ENCODE data around the gene GPR176. TPM values are rescaled to one million over a fixed set of nuclear protein-coding genes. Genes with fewer than 3 reads are reported as not detected.
A peak's percentile ranks its signal among the peaks of the same experiment; 100 is the strongest.
"Not testable (repeated sequence)": the region's sequence is repeated elsewhere in the genome, so short reads cannot be mapped to it uniquely, and the experiment has no call there.

Gene GPR176
- total RNA-seq, 1 donor = 120 TPM

DNA sequence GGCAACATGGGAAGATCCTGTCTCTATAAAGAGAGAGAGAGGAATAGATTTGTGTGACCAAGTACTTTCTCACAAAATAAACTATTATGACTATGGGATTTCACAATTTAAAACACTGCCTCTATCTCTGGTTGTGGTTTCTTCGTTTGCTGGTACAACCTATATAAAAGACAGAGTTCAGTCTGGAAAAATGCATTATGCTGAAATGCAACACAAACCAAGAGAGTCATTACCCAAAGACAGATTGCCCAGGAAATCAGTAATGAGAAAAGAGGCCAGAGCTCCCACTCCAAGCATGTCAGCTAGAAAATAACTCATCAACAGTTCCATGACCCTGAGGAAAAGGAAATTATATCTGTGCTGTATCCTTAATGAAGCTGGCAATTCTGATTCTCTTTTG is 23.2 kb downstream of the GPR176 start:
- H3K4me3 ChIP-seq (ENCODE audit: low read depth, low read length) = no peak overlapping the region
- TF ChIP-seq, protein P1, sequence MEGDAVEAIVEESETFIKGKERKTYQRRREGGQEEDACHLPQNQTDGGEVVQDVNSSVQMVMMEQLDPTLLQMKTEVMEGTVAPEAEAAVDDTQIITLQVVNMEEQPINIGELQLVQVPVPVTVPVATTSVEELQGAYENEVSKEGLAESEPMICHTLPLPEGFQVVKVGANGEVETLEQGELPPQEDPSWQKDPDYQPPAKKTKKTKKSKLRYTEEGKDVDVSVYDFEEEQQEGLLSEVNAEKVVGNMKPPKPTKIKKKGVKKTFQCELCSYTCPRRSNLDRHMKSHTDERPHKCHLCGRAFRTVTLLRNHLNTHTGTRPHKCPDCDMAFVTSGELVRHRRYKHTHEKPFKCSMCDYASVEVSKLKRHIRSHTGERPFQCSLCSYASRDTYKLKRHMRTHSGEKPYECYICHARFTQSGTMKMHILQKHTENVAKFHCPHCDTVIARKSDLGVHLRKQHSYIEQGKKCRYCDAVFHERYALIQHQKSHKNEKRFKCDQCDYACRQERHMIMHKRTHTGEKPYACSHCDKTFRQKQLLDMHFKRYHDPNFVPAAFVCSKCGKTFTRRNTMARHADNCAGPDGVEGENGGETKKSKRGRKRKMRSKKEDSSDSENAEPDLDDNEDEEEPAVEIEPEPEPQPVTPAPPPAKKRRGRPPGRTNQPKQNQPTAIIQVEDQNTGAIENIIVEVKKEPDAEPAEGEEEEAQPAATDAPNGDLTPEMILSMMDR (IDR thresholded peaks at IDR 0.05; ENCODE audit: insufficient read depth, low read depth, low read length) = no peak
- peak; percentile 92 for DNase-seq (ENCODE audit: low read depth)

DNA sequence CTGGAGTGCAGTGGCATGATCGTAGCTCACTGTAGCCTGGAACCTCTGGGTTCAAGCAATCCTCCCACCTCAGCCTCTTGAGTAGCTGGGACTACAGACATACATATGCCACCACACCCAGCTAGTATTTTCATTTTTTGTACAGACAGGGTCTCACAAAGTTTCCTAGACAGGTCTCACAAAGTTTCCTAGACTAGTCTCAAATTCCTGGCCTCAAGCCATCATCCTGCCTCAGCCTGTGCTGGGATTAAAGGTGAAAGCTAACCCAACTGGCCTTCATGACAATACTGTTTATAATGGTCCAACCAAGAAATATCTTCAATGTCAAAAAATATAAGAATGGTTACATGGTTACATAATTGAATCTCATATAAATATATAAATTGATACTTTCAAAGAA is 24.0 kb downstream of the GPR176 start:
- TF ChIP-seq, protein P1 (IDR thresholded peaks at IDR 0.05; ENCODE audit: insufficient read depth, low read depth, low read length) = no peak
- peak; percentile 57 for DNase-seq (ENCODE audit: low read depth)
- no peak overlapping the region for H3K4me3 ChIP-seq (ENCODE audit: low read depth, low read length)

DNA sequence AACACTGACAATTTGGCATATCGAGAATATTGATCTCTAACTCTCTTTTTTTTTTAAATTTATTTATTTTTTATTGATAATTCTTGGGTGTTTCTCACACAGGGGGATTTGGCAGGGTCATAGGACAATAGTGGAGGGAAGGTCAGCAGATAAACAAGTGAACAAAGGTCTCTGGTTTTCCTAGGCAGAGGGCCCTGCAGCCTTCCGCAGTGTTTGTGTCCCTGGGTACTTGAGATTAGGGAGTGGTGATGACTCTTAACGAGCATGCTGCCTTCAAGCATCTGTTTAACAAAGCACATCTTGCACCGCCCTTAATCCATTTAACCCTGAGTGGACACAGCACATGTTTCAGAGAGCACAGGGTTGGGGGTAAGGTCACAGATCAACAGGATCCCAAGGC is 27.0 kb downstream of the GPR176 start:
- not testable (repeated sequence) for DNase-seq (ENCODE audit: low read depth); H3K4me3 ChIP-seq (ENCODE audit: low read depth, low read length)

DNA sequence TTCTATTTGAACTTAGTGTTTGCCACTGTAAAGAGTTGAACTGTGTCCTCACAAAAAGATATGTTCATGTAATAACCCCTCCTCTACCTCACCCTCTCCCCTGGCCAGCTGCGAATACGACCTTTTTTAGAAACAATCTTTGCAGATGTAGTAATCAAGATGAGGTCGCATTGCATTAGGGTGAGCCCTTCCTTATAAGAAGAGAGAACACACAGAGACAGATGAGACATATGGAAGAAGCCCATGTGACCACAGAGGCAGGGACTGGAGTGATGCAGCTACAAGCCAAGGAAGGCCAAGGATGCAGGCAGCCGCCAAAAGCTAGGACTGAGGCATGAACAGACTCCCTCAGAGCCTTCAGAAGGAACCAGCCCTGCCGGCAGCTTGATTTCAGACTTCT is 27.6 kb downstream of the GPR176 start:
- DNase-seq (ENCODE audit: low read depth) = peak; percentile 27
- TF ChIP-seq, protein P1 (IDR thresholded peaks at IDR 0.05; ENCODE audit: insufficient read depth, low read depth, low read length) = no peak
- no peak overlapping the region for H3K4me3 ChIP-seq (ENCODE audit: low read depth, low read length)

DNA sequence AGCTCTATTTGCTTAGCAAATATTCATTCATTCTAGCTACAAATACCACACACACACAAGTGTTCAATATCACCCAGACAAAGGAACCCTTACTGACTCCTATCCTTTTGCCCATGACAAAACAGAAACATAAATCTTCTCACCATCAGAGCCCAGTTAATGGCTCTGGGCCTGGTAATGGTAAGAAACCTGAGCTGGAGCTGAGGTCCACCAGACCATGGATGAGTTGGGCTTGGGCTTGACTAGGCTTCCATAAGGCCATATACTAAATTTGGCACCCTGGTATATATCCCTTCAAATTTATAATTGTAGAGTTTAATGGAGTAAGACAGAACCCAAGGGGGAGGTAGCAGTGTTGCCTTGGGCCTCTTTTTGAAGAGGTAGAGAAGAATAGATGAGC is 29.4 kb downstream of the GPR176 start:
- no peak overlapping the region for H3K4me3 ChIP-seq (ENCODE audit: low read depth, low read length)
- no peak for DNase-seq (ENCODE audit: low read depth)
- TF ChIP-seq, protein P1 (IDR thresholded peaks at IDR 0.05; ENCODE audit: insufficient read depth, low read depth, low read length) = no peak

DNA sequence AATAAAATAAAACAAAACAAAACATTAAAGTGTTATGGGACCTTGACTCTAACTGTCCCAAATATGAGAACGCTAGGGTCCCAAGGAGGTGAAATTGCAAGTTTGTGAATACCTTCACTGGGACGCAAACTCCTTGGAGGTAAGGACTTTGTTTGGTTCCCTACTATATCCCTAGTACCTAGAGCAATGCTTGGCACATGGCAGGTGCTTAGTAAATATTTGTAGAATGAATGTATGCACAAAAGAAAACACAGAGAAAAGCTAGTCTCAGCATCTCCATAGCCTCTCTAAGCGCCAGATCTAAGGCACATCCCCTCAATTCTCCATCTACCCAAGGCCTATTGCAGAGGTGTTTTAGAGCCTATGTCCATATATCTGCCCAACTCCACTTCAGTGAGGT is 30.5 kb downstream of the GPR176 start:
- H3K4me3 ChIP-seq (ENCODE audit: low read depth, low read length) = no peak overlapping the region
- DNase-seq (ENCODE audit: low read depth) = no peak
- TF ChIP-seq, protein P1 (IDR thresholded peaks at IDR 0.05; ENCODE audit: insufficient read depth, low read depth, low read length) = no peak

DNA sequence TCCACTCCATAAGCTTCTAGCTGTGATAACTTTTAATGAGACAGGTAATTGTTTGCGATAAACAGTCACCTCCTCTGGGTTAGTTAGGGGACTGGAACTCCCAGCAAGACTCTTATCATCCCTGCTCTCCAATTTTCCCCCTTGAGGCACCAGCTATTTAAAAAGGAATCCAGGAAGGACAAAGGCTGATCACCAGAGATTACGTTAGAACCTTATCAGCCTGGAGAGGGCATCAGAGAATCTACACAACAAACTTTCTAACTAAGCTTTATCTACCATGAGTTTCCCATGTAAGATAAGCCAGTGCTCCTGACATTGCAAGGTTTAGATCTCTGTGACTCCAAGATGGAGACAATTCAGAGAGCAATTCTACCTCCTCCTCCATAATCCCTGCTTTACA is 31.3 kb downstream of the GPR176 start:
- no peak overlapping the region for H3K4me3 ChIP-seq (ENCODE audit: low read depth, low read length)
- TF ChIP-seq, protein P1 (IDR thresholded peaks at IDR 0.05; ENCODE audit: insufficient read depth, low read depth, low read length) = no peak
- DNase-seq (ENCODE audit: low read depth) = peak; percentile 28

All from fibroblast of villous mesenchyme (primary cell).